HepG2 (cell line): ENCODE measurements around the gene MBTPS2. TPM values are rescaled to one million over a fixed set of nuclear protein-coding genes. Genes with fewer than 3 reads are reported as not detected.

Experiments used
- ARID5B ChIP-seq: IDR thresholded peaks from 2 replicates; pipeline ENCODE4 v1.4.0; 2020; ENCODE audit warnings: mild to moderate bottlenecking, missing genetic modification reagents
- DR1 ChIP-seq: sonication (generic); formaldehyde crosslinking; IDR thresholded peaks from 2 replicates; pipeline ENCODE4 v1.8.0; 2021; ENCODE audit warnings: mild to moderate bottlenecking, missing genetic modification reagents, inconsistent platforms
- MAFF ChIP-seq: IDR thresholded peaks from 2 replicates; pipeline ENCODE4 v1.6.1; 2011; ENCODE audit warnings: low read depth, low read length, improper control_type of control experiment
- MIXL1 ChIP-seq: IDR thresholded peaks from 2 replicates; pipeline ENCODE4 v1.6.1; 2016
- MXD4 ChIP-seq: IDR thresholded peaks from 2 replicates; pipeline ENCODE4 v1.6.1; 2016; ENCODE audit warnings: mild to moderate bottlenecking, missing biosample characterization, missing genetic modification reagents
- NCOR1 ChIP-seq: fragments of 200-600 bp; sonication (generic); IDR thresholded peaks from 2 replicates; pipeline ENCODE4 v1.7.0; 2017; ENCODE audit warnings: antibody characterized with exemption, low read length, borderline replicate concordance
- SETDB1 ChIP-seq: sonication (generic); formaldehyde crosslinking; IDR thresholded peaks from 2 replicates; pipeline ENCODE4 v1.5.1; 2020; ENCODE audit warnings: missing genetic modification reagents, mild to moderate bottlenecking, borderline replicate concordance
- SIN3B ChIP-seq: fragments of 150-350 bp; IDR thresholded peaks from 2 replicates; pipeline ENCODE4 v1.6.1; 2014; ENCODE audit warnings: low read length
- SRSF9 ChIP-seq: fragments of 200-400 bp; formaldehyde crosslinking; IDR thresholded peaks from 2 replicates; pipeline ENCODE4 v1.6.1; 2018; ENCODE audit warnings: borderline replicate concordance, mild to moderate bottlenecking, low read depth, low read length; ENCODE audit not compliant: insufficient read depth, poor library complexity, severe bottlenecking
- SRY ChIP-seq: sonication (generic); formaldehyde crosslinking; IDR thresholded peaks from 2 replicates; pipeline ENCODE4 v1.8.0; 2022; ENCODE audit warnings: mild to moderate bottlenecking, missing genetic modification reagents
- TP53 ChIP-seq: sonication (generic); formaldehyde crosslinking; conservative IDR thresholded peaks from 2 replicates; pipeline ENCODE4 v1.4.0; 2020; ENCODE audit warnings: missing genetic modification reagents
- ZBTB20 ChIP-seq: sonication (generic); formaldehyde crosslinking; IDR thresholded peaks from 2 replicates; pipeline ENCODE4 v1.8.1; 2023; ENCODE audit warnings: missing genetic modification reagents, low read depth, mild to moderate bottlenecking, borderline replicate concordance
- ZNF20 ChIP-seq: sonication (generic); formaldehyde crosslinking; IDR thresholded peaks from 2 replicates; pipeline ENCODE4 v1.4.0; 2020; ENCODE audit warnings: mild to moderate bottlenecking, moderate library complexity, missing genetic modification reagents
- ZNF781 ChIP-seq: sonication (generic); formaldehyde crosslinking; IDR thresholded peaks from 2 replicates; pipeline ENCODE4 v1.5.1; 2020; ENCODE audit warnings: borderline replicate concordance, mild to moderate bottlenecking, missing genetic modification reagents; ENCODE audit errors: not compliant biosample characterization
- polyA plus RNA-seq, 8 experiments: library from polyadenylated mRNA; depleted of rRNA in 3 of 8; stranded (reverse) in 7 of 8; unstranded in 1 of 8; fragments of >200 nt; fragmentation: Illumina TruSeq in 4 of 8; extraction: Trizol in 4 of 8; gene quantifications; 2 replicates each; pipeline versions ENCODE4 v1.2.1 to v1.2.3, GENCODE V29; 2011 to 2016; ENCODE audit warnings: low read depth in 4 of 8, missing spikeins in 1 of 8, mixed read lengths in 1 of 8; ENCODE audit not compliant: insufficient read depth in 1 of 8
- total RNA-seq, 5 experiments: library from RNA; depleted of rRNA; stranded (reverse); fragments of >200 nt; fragmentation: Illumina TruSeq; extraction: Trizol; gene quantifications; 2 replicates each; pipeline ENCODE4 v1.2.3, GENCODE V29; 2016; ENCODE audit warnings: low read depth in 1 of 5
- TF ChIP-seq, protein P1 (sequence below): sonication (generic); formaldehyde crosslinking; IDR thresholded peaks from 2 replicates; pipeline ENCODE4 v1.4.0; 2020; ENCODE audit warnings: missing genetic modification reagents
- TF ChIP-seq, protein P2 (sequence below): sonication (generic); formaldehyde crosslinking; IDR thresholded peaks from 2 replicates; pipeline ENCODE4 v1.5.1; 2020; ENCODE audit warnings: mild to moderate bottlenecking, missing genetic modification reagents, moderate library complexity

The MBTPS2 gene
- total and polyA plus RNA-seq, 2 of the 13 experiments (the other 11 are each of a cell fraction or from before 2014, with no cell fraction given) = 5.7 to 14.4 TPM

DNA sequence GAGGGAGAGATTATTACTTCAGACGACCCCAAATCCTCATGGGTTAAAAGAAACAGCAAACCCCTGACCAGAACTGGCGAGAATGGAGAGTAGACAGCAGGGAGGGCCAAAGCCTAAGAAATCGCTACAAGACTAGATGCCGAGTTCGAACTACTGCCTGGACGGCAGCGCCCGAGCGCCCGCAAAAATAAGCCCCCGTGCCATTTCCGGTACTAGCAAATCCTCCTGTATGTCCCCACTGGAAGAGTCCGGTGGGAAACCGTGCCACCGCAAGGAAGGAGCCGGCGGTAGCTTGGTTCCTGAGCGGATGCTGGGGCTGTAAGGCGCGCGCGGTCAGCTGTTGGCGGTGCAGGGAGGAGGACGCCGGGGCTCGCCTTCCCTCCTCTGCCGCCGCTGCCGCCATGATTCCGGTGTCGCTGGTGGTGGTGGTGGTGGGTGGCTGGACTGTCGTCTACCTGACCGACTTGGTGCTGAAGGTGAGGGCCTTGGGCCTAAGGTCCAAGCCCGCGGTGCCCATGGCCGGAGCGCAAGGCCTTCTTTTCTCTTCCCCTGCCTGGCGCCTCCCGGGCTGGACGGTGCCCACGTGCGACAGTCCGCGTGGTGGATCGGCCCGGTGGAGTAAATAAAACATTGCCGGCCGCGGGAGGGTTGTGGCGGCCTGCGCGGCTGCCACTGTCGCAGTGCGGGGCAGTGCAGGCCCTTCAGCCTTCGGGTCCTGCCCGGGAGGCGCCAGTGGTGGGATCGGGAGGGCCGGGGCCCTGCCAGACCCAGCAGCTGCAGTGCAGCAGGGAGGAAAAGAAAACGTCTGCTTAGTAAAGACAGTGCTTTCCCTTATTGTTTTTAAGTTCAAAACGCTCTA is at the start of gene MBTPS2 (continued):
- TF ChIP-seq ARID5B (CRISPR knock-in tag) = peak; percentile 60
- TF ChIP-seq SIN3B = peak; percentile 76; the same call in 1 of the 2 replicates
- no peak for TF ChIP-seq MAFF
- TF ChIP-seq, protein P1, sequence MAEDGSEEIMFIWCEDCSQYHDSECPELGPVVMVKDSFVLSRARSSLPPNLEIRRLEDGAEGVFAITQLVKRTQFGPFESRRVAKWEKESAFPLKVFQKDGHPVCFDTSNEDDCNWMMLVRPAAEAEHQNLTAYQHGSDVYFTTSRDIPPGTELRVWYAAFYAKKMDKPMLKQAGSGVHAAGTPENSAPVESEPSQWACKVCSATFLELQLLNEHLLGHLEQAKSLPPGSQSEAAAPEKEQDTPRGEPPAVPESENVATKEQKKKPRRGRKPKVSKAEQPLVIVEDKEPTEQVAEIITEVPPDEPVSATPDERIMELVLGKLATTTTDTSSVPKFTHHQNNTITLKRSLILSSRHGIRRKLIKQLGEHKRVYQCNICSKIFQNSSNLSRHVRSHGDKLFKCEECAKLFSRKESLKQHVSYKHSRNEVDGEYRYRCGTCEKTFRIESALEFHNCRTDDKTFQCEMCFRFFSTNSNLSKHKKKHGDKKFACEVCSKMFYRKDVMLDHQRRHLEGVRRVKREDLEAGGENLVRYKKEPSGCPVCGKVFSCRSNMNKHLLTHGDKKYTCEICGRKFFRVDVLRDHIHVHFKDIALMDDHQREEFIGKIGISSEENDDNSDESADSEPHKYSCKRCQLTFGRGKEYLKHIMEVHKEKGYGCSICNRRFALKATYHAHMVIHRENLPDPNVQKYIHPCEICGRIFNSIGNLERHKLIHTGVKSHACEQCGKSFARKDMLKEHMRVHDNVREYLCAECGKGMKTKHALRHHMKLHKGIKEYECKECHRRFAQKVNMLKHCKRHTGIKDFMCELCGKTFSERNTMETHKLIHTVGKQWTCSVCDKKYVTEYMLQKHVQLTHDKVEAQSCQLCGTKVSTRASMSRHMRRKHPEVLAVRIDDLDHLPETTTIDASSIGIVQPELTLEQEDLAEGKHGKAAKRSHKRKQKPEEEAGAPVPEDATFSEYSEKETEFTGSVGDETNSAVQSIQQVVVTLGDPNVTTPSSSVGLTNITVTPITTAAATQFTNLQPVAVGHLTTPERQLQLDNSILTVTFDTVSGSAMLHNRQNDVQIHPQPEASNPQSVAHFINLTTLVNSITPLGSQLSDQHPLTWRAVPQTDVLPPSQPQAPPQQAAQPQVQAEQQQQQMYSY = no peak
- peak; percentile 42; the same call in 1 of the 2 replicates for TF ChIP-seq NCOR1
- TF ChIP-seq SETDB1 (CRISPR knock-in tag) = no peak
- TF ChIP-seq MIXL1 (CRISPR knock-in tag) = peak; percentile 80; the same call in 1 of the 2 replicates
- TF ChIP-seq, protein P2, sequence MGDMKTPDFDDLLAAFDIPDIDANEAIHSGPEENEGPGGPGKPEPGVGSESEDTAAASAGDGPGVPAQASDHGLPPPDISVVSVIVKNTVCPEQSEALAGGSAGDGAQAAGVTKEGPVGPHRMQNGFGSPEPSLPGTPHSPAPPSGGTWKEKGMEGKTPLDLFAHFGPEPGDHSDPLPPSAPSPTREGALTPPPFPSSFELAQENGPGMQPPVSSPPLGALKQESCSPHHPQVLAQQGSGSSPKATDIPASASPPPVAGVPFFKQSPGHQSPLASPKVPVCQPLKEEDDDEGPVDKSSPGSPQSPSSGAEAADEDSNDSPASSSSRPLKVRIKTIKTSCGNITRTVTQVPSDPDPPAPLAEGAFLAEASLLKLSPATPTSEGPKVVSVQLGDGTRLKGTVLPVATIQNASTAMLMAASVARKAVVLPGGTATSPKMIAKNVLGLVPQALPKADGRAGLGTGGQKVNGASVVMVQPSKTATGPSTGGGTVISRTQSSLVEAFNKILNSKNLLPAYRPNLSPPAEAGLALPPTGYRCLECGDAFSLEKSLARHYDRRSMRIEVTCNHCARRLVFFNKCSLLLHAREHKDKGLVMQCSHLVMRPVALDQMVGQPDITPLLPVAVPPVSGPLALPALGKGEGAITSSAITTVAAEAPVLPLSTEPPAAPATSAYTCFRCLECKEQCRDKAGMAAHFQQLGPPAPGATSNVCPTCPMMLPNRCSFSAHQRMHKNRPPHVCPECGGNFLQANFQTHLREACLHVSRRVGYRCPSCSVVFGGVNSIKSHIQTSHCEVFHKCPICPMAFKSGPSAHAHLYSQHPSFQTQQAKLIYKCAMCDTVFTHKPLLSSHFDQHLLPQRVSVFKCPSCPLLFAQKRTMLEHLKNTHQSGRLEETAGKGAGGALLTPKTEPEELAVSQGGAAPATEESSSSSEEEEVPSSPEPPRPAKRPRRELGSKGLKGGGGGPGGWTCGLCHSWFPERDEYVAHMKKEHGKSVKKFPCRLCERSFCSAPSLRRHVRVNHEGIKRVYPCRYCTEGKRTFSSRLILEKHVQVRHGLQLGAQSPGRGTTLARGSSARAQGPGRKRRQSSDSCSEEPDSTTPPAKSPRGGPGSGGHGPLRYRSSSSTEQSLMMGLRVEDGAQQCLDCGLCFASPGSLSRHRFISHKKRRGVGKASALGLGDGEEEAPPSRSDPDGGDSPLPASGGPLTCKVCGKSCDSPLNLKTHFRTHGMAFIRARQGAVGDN (CRISPR knock-in tag) = peak; percentile 89
- TF ChIP-seq SRSF9 = no peak
- TF ChIP-seq TP53 (CRISPR knock-in tag) = no peak
- peak; percentile 44; the same call in 1 of the 2 replicates for TF ChIP-seq ZBTB20 (CRISPR knock-in tag)
- no peak; the same call in 1 of the 2 replicates for TF ChIP-seq MXD4 (CRISPR knock-in tag)
- TF ChIP-seq ZNF20 (CRISPR knock-in tag) = peak; percentile 61; the same call in 1 of the 2 replicates
- peak; percentile 76; the same call in 1 of the 2 replicates for TF ChIP-seq SRY (CRISPR knock-in tag)
- TF ChIP-seq DR1 (CRISPR knock-in tag) = peak; percentile 93
- TF ChIP-seq ZNF781 (CRISPR knock-in tag) = peak; percentile 29
